ENCODE data around the gene RGSL1. TPM values are rescaled to one million over a fixed set of nuclear protein-coding genes. Genes with fewer than 3 reads are reported as not detected.

Gene RGSL1
- total RNA-seq, 1 donor from 2014 or later: not detected

- Histone ChIP-seq H3K36me3 (peaks cover 7% of the 10 kb centered on the region), H3K27me3 (no peaks in the 10 kb centered on the region), H3K27ac (no peak overlapping the region), H3K4me3 (no peak overlapping the region), H3K4me1 (peaks cover 23% of the 10 kb centered on the region), H3K9me3 (no peaks in the 10 kb centered on the region)
- no peak for DNase-seq
- TF ChIP-seq CTCF (IDR thresholded peaks at IDR 0.05): no peak
- intact Hi-C loops (cut with DNase I): no loop called here
- no peak for ATAC-seq
Observed at GRCh38 chr1:182587093-182587492, 137.1 kb downstream of the RGSL1 start.

- Histone ChIP-seq H3K27ac (peak overlapping the region; percentile 99), H3K9me3 (no peaks in the 10 kb centered on the region), H3K4me1 (peaks cover 23% of the 10 kb centered on the region), H3K36me3 (peaks cover under 1% of the 10 kb centered on the region), H3K4me3 (peak overlapping the region; percentile 82), H3K27me3 (no peaks in the 10 kb centered on the region)
- DNase-seq (no peak), ATAC-seq (no peak)
- TF ChIP-seq CTCF (IDR thresholded peaks at IDR 0.05): no peak
- intact Hi-C loops (cut with DNase I): no loop called here
Observed at GRCh38 chr1:182587666-182588499, 137.9 kb downstream of the RGSL1 start.

- Histone ChIP-seq H3K27me3 (no peaks in the 10 kb centered on the region), H3K27ac (peak within 1 kb of the TSS; percentile 99), H3K36me3 (no peaks in the 10 kb centered on the region), H3K4me1 (peaks cover 23% of the 10 kb centered on the region), H3K9me3 (no peaks in the 10 kb centered on the region), H3K4me3 (peak within 1 kb of the TSS; percentile 82)
- TF ChIP-seq CTCF (IDR thresholded peaks at IDR 0.05): no peak
- DNase-seq (peak; percentile 89), ATAC-seq (peak; percentile 95)
- intact Hi-C loops (cut with DNase I): no loop called here
Observed at GRCh38 chr1:182588500-182589396, 138.8 kb downstream of the RGSL1 start, which contains the start of gene RNASEL. Gene RNASEL (minus strand): TSS chr1:182589256. CDS start chr1:182586806, 2,450 bp downstream.

GRCh38 chr1:182589520-182589919 lies 139.6 kb downstream of the RGSL1 start:
- Histone ChIP-seq H3K36me3 (no peaks in the 10 kb centered on the region), H3K4me3 (peak overlapping the region; percentile 82), H3K27ac (peak overlapping the region; percentile 99), H3K4me1 (peaks cover 20% of the 10 kb centered on the region), H3K27me3 (no peaks in the 10 kb centered on the region), H3K9me3 (no peaks in the 10 kb centered on the region)
- ATAC-seq (no peak), DNase-seq (no peak)
- intact Hi-C loops (cut with DNase I): no loop called here
- TF ChIP-seq CTCF (IDR thresholded peaks at IDR 0.05): no peak

- Histone ChIP-seq H3K9me3 (no peaks in the 10 kb centered on the region), H3K27ac (no peak overlapping the region), H3K4me1 (peaks cover 16% of the 10 kb centered on the region), H3K27me3 (no peaks in the 10 kb centered on the region), H3K4me3 (no peak overlapping the region), H3K36me3 (no peaks in the 10 kb centered on the region)
- no peak for TF ChIP-seq CTCF (IDR thresholded peaks at IDR 0.05)
- ATAC-seq (no peak), DNase-seq (no peak)
- intact Hi-C loops (cut with DNase I): no loop called here
Observed at GRCh38 chr1:182589931-182590330, 140.0 kb downstream of the RGSL1 start.

All from upper lobe of right lung (tissue), 1 donor.